ENCODE results near the gene KCTD8. TPM values are rescaled to one million over a fixed set of nuclear protein-coding genes. Genes with fewer than 3 reads are reported as not detected.

KCTD8 gene
- total RNA-seq (2014; rRNA removed; shearing (Covaris generic)) = not detected in 2 replicates

DNA sequence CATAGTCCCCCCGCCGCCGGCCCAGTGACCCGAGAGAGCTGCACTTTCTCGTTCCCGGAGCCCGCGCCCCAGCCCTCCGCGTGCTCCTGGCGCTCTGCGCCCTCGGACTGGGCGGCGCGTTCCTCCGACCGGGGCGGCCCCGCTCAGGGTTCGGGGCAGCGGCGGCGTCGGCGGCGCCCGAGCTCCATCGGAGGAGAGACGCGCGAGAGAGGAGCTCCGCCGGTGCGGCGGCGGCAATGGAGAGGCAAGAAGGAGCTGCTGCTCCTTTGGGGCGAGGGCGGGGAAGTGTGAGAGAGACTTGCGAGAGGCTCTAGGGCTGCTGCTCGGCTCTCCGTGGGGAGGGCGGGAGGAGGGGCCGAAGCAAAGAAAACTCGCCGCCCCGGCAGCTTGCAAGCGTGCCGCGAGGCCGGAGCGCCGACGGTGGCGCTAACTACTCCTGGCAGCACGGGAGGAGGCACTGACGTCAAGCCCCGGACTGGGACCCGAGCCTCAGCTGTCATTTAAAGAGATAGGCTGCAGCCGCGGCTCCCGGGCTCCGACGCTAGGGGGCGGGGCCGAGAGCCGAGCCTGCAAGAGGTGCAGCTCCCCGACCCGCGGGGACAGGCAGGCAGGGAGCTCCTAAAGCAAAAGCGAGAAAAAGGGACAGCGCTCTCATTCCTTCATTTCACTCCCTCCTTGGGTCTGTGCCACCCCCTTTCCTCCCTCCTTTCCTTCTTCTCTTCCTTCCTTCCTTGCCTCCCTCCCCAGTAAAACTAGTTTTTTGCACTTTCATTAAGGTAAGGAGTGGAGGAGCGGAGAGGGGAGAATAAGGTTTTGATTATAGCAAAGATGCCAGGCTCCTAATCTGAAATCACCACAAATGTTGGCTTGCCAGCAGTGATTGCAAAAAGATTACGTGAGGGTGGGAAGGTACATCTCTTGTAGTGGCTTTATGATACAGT lies at the start of gene KCTD8:
KCTD8 (minus strand) TSS at position 289 of the 941 bp plus-strand sequence.
- DNase-seq (ENCODE audit: low read depth) = peak; percentile 61

DNA sequence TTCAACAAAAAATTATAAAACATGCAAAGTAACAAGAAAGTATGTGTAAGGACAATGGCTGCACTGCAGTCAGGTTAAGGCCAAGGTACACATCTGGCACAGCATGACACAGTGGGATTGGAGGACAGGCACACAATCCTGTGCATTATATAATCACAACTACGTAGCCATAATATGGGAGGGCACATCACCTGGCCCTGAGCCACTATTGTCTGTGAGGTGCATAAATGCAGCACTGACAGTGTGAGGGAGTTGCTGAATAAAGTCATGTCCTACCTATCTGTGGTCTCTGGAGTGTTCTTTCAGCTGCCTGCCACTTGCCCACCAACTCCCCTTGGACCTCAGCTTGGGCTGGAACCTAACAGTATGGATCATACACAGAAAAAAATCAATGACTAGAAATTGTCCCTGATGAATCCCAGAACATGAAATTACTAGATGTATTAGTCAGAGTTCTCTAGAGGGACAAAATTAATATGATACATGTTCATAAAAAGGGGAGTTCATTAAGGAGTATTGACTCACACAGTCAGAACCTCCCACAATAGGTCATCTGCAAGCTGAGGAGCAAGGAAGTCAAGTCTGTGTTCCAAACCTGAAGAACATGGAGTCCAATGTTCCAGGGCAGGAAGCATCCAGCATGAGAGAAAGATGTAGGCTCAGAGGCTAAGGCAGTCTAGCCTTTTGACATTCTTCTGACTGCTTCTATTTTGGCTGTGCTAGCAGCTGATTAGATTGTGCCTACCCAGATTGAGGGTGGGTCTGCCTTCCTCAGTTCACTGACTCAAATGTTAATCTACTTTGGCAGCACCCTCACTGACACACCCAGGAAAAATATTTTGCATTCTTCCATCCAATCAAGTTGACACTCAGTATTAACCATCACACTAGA lies 46.4 kb upstream of the KCTD8 start:
- DNase-seq (ENCODE audit: low read depth) = no peak

DNA sequence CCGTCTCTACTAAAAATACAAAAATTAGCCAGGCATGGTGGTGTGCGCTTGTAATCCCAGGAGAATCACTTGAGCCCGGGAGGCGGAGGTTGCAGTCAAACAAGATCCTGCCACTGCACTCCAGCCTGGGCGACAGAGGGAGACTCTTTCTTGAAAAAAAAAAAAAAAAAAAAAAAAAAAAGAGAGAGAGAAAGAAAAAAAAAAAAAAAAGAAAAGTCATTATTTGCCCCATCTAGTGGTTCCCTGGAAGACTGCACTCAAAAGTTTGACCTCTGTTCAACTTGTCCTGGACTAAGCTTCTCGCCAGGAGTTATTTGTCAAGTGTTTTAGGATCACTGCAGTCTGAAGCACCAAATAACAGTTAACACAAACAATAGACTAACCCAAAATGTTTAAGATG lies 45.3 kb upstream of the KCTD8 start:
- peak; percentile 1 for DNase-seq (ENCODE audit: low read depth)

DNA sequence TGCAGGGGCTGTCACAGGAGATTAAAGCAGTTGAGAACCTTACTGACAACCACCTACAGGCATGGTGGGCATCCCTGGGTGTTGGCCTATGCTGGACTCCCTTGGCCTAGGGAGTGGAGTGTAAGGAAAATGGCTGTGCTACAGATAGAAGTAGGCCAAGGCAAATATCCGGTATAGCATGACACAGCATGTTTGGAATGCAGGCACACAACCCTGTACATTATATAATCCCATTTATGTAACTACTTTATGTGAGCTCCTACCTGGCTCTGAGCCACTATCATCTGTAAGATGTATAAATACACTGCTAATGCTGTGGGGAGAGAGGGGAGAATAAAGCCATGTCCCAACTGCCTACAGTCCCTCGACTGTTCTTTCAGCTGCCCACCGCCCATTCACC lies 38.7 kb upstream of the KCTD8 start:
- no peak for DNase-seq (ENCODE audit: low read depth)

DNA sequence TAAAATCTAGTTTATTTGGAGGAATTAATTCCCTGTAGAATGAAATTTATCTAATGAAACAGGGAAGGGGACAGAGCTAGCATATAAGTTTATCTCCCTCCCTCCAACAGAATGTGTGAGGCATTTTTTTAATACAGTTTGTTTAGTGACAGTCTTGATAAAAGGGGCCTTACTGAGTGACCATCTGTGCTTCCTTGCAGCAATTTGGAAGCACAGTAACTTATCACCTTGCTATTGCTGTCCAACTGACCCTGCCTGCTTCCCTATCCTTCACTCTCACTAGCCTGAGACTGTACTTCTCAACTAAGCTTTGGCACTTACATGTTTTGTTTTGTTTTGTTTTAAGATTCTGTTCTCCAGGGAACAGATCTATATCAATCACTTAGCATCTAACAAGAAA lies 31.1 kb upstream of the KCTD8 start:
- no peak for DNase-seq (ENCODE audit: low read depth)

DNA sequence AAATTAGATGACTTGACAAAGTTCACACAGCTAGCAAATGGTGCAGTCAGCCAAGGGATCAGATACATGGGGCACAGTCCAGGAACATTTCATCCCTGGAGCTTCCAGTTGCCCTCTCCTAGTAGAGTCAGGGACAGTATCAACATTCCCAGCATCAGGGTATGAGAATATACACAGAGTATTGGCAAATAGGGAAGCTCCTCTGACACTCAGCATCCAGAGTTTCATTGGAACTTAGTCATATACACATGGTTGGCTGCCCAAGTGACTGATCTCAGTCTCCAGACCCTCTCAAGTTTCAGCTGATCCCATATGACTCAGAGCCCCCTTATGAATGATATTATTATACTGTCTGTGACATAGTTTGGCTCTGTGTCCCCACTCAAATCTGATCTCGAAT lies 13.7 kb upstream of the KCTD8 start:
- DNase-seq (ENCODE audit: low read depth) = no peak

DNA sequence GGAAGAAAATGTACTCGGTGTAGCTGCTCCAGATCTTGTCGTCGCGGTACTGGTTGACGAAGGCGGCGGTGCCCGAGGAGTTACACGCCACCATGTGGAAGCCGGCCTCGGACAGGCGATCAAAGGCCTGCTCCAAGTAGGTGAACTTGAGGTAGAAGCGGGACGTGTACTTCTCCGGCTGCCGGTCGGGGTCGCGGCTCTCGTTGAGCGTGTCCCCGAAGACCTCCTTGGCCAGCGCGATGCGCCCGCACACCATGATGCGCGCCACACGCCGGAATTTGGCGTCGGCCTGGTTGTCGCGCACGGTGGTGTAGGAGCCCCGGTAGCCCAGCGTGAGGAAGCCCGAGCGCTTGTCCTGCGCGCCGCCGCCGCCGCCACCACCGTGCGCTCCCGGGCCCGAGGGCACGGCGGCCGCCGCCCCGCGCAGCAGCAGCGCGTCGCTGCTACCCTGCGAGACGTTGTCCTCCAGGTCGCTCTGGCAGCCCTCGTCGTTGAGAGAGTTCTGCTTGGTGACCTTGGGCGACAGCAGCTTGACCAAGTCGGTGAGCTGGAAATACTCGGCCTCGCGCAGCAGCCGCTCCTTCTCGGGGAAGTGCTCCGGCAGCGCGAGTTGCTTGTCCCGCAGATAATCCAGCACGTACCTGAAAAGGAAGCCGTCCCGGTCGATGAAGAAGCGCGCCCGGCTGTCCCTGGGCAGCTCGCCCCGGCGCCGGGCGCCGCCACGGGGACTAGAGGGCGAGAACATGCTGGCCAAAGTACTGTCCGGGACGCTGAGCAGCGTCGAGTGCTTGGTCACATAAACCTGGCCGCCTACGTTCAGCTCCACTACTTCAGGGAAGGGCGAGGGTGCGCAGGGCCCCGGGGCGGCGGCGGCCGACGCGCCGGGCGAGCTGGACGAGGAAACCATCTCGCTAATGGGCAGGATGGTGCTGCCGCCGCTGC lies 775 bp downstream of the KCTD8 start:
- DNase-seq (ENCODE audit: low read depth) = peak; percentile 11

DNA sequence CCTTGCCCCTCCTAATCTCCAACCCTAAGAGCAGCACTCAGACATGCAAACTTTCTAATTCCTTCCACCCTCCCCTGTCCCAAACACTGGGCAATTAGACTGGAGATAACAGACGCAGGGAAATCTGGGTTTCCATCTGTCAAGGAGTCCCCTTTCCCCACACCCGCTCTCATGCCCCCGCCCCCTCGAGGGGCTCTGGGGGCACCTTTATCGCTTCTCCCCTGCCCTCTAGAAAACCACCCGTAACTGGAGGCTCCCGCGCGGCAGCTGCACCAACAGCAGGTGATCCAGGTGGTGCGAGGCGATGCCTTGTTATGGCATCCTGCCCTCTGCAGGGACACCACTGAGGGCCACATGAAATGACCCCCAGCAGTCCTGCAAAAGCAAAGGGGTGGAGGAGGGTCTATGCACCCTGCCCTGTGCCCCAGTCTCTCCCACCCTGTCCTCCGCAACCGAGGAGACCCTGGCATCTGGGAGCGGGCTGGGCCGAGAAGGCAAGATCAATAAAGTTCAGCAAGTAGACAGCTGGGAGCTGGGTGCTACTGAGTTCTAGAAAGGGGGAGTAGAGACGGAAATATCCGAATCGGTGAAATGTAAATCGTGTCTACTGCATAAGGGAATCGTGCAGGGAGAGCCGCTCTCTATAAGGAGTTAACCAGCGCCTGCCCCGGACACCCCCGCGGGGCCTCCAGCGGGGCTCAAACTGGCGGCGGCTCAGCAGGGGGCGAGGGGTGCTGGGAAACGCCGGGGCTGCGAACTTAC lies 1.6 kb downstream of the KCTD8 start:
- no peak for DNase-seq (ENCODE audit: low read depth)

DNA sequence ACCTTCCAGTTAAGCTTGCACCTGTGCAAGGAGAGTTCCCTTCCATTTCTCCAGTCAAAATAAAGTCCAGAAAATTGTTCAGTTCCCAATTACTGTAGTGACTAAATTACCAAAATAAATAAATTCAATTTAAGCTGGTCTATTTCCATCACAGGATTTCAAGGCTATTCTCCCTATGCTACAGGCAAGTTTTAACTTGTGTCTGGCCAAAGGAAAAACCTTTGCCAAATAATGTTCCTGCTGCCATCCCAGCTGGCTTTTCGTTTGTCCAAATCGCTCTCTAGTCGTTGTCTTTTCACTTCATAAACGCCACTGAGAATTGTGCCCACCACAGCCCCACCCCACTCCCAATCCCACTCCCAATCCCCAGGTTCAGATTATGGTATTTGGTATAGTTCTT lies 2.4 kb downstream of the KCTD8 start:
- no peak for DNase-seq (ENCODE audit: low read depth)

DNA sequence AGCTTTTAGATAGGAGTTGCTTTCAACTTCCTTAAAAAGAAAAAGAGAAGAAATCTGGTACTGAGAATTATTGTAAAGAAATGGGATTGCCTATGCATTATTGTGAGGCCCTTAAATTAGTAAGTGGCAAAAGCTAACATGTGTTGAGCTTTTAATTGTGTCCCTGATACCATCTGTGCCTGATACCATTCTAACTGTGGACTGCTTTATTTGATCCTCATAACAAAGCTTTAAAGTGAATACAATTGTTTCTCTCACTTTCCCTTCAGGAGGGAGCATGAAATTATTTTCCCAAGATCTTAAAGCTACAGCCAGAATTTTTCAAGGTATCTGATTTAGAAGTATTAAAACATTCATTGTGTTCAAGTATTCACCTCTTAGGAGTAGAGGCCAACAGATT lies 9.9 kb downstream of the KCTD8 start:
- DNase-seq (ENCODE audit: low read depth) = no peak

DNA sequence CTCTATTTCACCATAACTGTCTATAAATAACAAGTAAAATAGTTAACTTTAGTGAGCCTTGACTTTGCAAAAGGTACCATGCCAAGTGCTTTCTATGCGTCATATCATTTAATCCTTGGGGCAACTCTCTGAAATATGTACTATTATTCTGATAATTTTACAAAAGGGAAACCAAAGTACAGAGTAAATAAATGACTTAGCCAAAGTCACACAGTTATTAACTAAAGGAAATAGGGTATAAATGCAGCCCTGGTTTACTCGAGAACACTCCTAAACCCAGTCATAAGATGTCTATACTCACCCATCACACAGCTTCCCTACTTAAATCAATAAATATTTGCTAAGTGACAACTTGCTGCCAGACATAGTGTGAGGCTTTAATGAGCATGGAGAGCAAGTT lies 14.4 kb downstream of the KCTD8 start:
- no peak for DNase-seq (ENCODE audit: low read depth)

DNA sequence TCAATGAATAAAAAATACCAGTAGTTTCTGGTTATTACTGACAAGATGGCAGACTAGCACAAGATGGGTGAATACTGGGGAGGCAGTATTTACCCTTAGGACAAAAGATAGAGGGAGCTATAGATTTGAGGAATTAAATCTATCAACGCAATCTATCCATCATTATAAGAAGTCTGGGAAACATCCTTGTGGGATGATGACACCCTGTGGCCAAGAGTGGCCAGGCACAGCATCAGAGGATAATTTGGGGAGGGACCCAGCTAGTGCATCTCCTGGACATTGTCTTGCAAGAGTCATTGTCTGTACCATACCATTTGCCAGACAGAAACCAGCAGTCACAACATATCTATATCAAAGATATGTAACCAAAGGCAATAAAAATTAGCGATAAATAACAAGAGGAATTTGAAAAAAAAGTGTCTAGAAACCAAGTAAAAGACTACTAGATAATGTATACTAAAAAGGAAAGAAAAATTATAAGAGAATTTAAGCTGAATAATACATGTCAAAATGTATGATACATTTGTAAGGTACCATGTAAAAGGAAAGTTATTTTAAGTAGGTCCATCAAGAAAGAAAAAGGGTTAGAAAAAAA lies 22.9 kb downstream of the KCTD8 start:
- peak; percentile 2 for DNase-seq (ENCODE audit: low read depth)

DNA sequence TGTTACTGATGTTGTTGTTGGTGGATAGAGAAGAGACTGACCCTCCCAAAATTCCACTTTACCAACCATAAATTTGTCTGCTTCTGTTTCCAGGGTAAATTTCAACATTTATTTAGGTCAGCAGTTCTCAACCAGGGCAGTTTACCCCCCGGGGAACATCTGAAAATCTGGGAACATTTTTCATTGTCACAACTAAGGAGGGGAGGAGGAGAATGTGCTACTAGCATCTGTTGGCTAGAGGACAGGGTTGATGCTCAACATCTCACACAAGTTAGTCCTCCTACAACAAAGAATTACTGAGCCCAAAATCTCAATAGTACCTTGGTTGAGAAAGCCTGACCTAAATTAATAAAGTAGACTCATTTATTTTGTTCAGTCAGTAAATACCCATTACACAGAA lies 25.7 kb downstream of the KCTD8 start:
- DNase-seq (ENCODE audit: low read depth) = no peak

DNA sequence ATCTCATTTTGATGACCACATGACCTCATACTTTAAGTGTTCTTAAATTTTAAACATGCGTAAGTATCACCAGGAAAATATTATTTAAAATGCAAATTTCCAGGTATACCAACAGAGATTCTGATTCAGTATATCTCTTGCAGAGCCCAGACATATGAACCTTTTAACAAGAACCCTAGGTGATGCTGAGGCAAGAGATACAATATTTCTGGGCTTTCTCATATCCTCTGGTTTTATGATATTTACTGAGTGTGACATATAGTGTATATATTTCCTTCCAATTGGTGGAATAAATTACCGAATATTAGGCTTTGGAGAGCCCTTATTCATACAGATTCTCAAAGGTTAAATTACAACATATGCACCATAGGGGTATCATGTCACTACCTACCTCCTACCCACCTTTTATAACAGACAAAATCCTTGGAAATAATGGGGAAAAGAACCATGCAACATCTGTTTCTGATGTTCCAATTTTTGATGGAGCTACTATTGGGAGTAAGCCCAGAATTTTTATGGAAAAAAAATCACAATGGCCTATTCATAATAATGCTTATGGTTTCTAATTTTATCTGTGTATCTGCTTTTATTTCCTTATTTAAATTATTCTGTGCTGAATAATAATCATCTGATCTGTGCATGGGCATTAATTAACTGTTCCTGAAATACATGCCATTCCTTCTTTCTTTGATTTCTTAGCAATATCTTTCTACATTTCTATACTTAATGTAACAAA lies 27.1 kb downstream of the KCTD8 start:
- DNase-seq (ENCODE audit: low read depth) = no peak

DNA sequence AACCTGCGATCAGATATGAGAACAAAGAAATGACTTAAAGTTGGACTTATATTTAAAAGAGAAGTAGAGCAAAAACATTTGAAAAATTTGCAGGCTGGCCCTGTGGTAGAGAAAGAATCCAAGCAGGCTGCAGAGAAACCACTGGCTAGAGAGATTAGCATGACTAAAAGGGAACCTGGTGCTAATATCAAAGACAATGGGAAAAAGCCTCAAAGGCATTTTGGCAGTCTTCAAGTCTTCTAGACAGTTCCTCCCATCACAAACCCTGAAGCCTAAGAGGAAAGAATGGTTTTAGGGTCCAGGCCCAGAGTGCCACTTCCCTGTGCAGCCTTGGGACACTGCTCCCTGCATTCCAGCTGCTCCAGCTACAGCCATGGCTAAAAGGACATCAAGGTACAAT lies 33.4 kb downstream of the KCTD8 start:
- DNase-seq (ENCODE audit: low read depth) = no peak

DNA sequence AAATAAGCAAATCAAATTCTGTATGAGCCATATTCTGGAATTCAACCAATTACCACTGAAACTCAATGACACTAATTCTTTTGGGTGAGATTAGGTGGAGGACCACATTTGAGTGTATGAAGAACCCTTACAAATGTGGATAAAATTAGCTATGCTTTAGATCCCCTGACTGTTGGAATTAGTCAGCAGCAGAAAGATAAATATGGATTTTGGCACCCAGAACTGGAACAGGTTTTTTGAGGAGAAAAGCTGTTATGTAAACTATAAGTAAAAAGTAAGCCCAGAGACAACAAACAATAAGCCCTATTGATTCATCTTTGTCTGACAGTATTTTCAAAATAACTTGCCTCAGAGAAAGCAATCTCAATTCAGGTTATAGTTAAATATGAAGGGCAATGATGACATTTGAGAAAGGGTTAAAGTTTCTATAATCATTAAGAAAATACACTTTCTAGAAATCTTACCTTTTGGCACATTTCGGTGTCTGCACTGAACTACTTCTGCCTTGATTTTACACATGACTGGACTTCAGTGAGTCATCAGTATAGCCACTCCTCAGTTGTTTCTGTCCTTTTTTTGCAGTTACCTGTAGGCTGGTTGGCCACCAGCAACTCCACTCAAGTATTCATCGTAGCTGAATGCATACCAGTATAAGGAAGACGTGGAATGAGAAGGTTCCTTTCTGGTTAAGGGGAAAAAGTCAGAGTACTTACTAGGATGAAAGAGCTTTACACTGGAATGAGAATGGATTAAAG lies 80.0 kb downstream of the KCTD8 start:
- DNase-seq (ENCODE audit: low read depth) = peak; percentile 0

DNA sequence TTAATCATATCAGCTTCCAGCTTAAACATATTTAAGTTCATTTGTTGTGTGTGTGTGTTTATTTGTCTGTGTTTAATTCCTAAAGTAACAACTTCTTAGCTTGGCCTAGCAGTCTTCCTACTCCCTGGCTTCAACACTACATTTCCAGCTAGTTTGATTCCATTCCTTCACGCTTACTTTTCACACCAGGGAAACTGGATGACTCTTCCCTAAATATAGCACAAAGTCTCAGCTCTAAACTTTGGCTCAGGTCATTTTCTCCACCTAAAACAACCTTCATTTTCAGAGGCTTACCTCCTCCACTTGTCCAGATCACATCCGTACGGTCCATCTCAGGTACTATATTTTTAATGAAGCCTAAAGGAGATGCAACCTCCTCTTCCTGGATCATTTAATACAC lies 94.4 kb downstream of the KCTD8 start:
- no peak for DNase-seq (ENCODE audit: low read depth)

DNA sequence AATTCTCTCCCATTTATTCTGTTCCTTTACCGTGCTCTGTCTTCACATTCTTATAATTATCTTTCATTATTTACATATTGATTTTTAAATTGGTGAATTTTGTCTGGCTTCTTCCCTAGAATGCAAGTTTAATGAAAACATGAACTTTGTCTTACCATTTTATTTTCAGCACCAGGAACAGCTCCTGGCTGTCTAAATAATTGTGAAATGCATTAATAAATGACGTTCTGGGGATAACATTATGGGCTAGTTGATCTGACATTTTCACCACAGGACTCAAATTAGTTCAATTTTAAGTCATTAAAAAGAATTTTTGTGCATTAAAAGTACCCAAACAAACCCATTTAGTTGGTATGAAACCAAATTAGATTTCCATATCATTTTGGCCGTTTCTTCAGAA lies 97.5 kb downstream of the KCTD8 start:
- DNase-seq (ENCODE audit: low read depth) = no peak

DNA sequence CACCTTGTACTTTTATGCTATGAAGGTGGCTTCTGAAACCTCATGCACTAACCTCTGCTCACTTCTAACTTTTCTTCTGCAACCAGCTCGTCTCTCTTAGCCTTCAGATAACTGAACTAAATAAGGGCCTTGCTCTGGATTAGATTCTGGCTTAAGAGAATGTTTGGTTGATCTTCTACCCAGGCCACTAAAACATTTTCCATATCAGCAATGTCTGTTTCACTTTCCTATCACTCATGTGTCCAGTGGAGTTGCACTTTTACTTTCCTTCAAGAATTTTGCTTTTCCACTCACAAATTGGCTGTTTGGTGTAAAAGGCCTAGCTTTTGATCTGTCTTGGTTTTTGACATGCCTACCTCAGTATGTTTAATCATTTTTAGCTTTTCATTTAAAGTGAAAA lies 105.8 kb downstream of the KCTD8 start:
- DNase-seq (ENCODE audit: low read depth) = no peak

Measured in M059J (cell line).